ENCODE results near the gene TCF7. TPM values are rescaled to one million over a fixed set of nuclear protein-coding genes. Genes with fewer than 3 reads are reported as not detected.
A peak's percentile ranks its signal among the peaks of the same experiment; 100 is the strongest.

The TCF7 gene
- total RNA-seq, 4 donors from 2014 or later = 2.6 to 6.2 (median 5.1) TPM

DNA sequence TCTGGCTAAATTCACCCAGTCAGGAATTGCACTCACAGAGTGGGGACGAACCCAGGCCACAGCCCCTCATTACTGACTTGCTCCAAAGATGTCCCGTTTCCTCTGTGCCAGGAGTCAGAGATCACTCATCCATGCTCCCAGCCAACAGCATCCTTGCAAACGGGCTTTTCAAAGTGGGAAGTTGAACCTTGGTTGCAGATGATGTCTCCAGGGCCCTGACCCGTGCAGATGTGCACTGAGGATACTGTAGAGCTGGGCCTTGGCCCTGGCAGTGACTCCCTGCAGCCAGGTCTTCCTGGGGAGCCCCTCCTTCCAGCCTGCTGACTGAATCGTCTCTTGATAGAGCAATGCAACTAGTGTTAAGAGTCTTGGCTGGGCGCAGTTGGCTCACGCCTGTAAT, 22.3 kb downstream of the TCF7 start:
- no peak overlapping the region for H3K4me3 ChIP-seq (ENCODE audit: low read depth, poor library complexity, severe bottlenecking)
- TF ChIP-seq, protein P1, sequence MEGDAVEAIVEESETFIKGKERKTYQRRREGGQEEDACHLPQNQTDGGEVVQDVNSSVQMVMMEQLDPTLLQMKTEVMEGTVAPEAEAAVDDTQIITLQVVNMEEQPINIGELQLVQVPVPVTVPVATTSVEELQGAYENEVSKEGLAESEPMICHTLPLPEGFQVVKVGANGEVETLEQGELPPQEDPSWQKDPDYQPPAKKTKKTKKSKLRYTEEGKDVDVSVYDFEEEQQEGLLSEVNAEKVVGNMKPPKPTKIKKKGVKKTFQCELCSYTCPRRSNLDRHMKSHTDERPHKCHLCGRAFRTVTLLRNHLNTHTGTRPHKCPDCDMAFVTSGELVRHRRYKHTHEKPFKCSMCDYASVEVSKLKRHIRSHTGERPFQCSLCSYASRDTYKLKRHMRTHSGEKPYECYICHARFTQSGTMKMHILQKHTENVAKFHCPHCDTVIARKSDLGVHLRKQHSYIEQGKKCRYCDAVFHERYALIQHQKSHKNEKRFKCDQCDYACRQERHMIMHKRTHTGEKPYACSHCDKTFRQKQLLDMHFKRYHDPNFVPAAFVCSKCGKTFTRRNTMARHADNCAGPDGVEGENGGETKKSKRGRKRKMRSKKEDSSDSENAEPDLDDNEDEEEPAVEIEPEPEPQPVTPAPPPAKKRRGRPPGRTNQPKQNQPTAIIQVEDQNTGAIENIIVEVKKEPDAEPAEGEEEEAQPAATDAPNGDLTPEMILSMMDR (IDR thresholded peaks at IDR 0.05) = no peak
- no peak for TF ChIP-seq POLR2A (IDR thresholded peaks at IDR 0.05)
- 85 to 87% methylated on average over 7 of the region's 7 CpGs for WGBS, 2 donors
- DNase-seq (ENCODE audit: low spot score in 2 of 2) = peak in 1 of 2 donors; percentile 67
- intact Hi-C loops (cut with DNase I; ENCODE audit: low total_unique reads) = no loop called here

- intact Hi-C loops (cut with DNase I; ENCODE audit: low total_unique reads) = no loop called here
- TF ChIP-seq, protein P1 (IDR thresholded peaks at IDR 0.05) = no peak
- TF ChIP-seq POLR2A (IDR thresholded peaks at IDR 0.05) = no peak
- peak in 1 of 2 donors; percentile 84 for DNase-seq (ENCODE audit: low spot score in 2 of 2)
- 86% methylated on average over 3 of the region's 3 CpGs for WGBS, 2 donors
- H3K4me3 ChIP-seq (ENCODE audit: low read depth, poor library complexity, severe bottlenecking) = no peak overlapping the region
Observed at GRCh38 chr5:134138416-134139376, 24.2 kb downstream of the TCF7 start.

DNA sequence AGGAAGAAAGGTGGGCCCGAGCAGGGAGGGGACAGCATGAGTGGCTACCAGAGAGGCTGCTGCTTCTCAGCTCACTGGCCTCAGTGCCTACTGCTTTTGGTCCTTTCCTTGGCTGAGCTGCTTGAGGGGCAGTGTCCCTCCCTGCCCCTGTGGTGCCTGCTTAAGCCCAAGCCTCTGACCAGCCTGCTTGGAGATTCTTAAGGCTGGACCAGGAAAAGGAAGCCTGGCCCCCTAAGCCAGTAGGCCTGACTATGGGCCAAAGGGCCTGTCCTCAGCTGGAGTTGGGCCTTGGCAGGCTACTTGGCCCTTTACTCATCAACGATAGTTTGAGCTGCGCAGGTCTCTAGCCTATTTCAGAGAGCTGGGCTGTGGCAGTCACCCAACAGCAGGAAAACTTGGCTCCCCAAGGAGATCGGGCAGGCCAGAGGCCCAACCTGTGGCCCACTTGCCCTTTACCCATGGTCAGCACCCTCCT, 24.9 kb downstream of the TCF7 start:
- 87 to 89% methylated on average over 4 of the region's 4 CpGs for WGBS, 2 donors
- TF ChIP-seq POLR2A (IDR thresholded peaks at IDR 0.05) = no peak
- TF ChIP-seq, protein P1 (IDR thresholded peaks at IDR 0.05) = no peak
- peak in 1 of 2 donors; percentile 37 for DNase-seq (ENCODE audit: low spot score in 2 of 2)
- H3K4me3 ChIP-seq (ENCODE audit: low read depth, poor library complexity, severe bottlenecking) = no peak overlapping the region
- intact Hi-C loops (cut with DNase I; ENCODE audit: low total_unique reads) = no loop called here

DNA sequence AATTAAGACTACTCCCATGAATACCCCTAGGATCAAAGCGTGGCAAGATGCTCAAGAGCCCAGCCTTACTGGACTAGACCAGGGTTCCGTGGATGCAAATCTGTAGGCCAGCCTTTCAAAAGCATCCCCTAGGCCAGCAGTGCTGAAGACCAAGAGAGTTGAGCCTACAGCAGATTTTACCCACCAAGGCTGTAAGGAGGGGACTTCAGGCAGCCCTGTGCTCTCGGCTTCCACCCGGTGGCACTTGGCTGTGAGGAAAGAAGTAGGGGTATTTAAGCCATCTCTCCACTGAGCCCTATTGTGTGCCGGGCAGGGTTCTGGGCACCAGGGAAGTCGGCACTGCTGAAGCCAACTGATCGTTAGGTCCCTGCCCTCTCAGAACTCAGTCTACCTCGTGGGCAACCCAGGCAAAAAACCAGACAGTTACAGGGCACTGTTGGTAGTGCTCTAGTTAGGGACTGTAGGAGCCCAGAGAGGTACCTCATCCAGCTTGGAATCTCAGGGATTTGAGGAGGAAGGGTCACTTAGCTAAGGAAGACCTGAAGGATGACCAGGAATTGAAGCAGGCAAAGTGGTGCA, 25.5 kb downstream of the TCF7 start:
- TF ChIP-seq, protein P1 (IDR thresholded peaks at IDR 0.05) = no peak
- TF ChIP-seq POLR2A (IDR thresholded peaks at IDR 0.05) = no peak
- peak; percentile 10 to 81 for DNase-seq (ENCODE audit: low spot score in 2 of 2)
- no peak overlapping the region for H3K4me3 ChIP-seq (ENCODE audit: low read depth, poor library complexity, severe bottlenecking)
- intact Hi-C loops (cut with DNase I; ENCODE audit: low total_unique reads) = no loop called here
- WGBS, 2 donors = 90 to 91% methylated on average over 8 of the region's 8 CpGs

GRCh38 chr5:134140530-134141201, 26.2 kb downstream of the TCF7 start:
- 20 to 25% methylated on average over 8 of the region's 8 CpGs for WGBS, 2 donors
- no peak for TF ChIP-seq POLR2A (IDR thresholded peaks at IDR 0.05)
- TF ChIP-seq, protein P1 (IDR thresholded peaks at IDR 0.05) = peak in 1 of 3 donors; percentile 7
- intact Hi-C loops (cut with DNase I; ENCODE audit: low total_unique reads) = no loop called here
- DNase-seq (ENCODE audit: low spot score in 2 of 2) = peak; percentile 69 to 91
- no peak overlapping the region for H3K4me3 ChIP-seq (ENCODE audit: low read depth, poor library complexity, severe bottlenecking)
